Measurements from ENCODE around the gene RBFA.

- no peak for TF ChIP-seq CTCF (conservative IDR thresholded peaks at IDR 0.05; ENCODE audit: low read depth, low read length)
- TF ChIP-seq EZH2 (IDR thresholded peaks at IDR 0.05; ENCODE audit: borderline replicate concordance, low read depth, low read length, poor library complexity, severe bottlenecking): no peak
Measured at GRCh38 chr18:80067897-80068296, 33.7 kb downstream of the RBFA start.
